Central memory CD8-positive, alpha-beta T cell (primary cell): ENCODE data around the gene ARHGAP44.
"Not testable (repeated sequence)": the region's sequence is repeated elsewhere in the genome, so short reads cannot be mapped to it uniquely, and the experiment has no call there.

Source experiments
- ATAC-seq: fragments of 150-1000 bp; cut with Tn5 transposase; replicated peaks from 2 replicates; pipeline ENCODE4 v1.10.0; 2022; ENCODE audit warnings: mild to moderate bottlenecking, moderate FRiP score, moderate number of reproducible peaks; ENCODE audit not compliant: poor library complexity, severe bottlenecking; ENCODE audit errors: extremely low read depth
- DNase-seq, 2 donors: peaks; one replicate each; pipeline ENCODE4 v3.0.0; 2021; ENCODE audit warnings: low spot score in 2 of 2
- H3K27ac Mint-ChIP-seq: one replicate; pipeline ENCODE4 v1.8.0; 2022; ENCODE audit warnings: low read depth, mild to moderate bottlenecking, moderate library complexity, mixed read lengths
- H3K27me3 Mint-ChIP-seq: one replicate; pipeline ENCODE4 v1.8.0; 2022; ENCODE audit warnings: mixed read lengths
- H3K36me3 Mint-ChIP-seq: one replicate; pipeline ENCODE4 v1.8.0; 2022; ENCODE audit warnings: mild to moderate bottlenecking, moderate library complexity, mixed read lengths; ENCODE audit not compliant: insufficient read depth
- H3K4me1 Mint-ChIP-seq: one replicate; pipeline ENCODE4 v1.8.0; 2022; ENCODE audit warnings: mixed read lengths
- H3K4me3 Mint-ChIP-seq: one replicate; pipeline ENCODE4 v1.8.0; 2022; ENCODE audit warnings: mild to moderate bottlenecking, moderate library complexity, mixed read lengths
- H3K9me3 Mint-ChIP-seq: one replicate; pipeline ENCODE4 v1.8.0; 2022; ENCODE audit warnings: mixed read lengths

Gene ARHGAP44

GRCh38 chr17:12978787-12979186, 189.5 kb downstream of the ARHGAP44 start:
- H3K9me3 Mint-ChIP-seq, H3K27ac Mint-ChIP-seq, DNase-seq, H3K36me3 Mint-ChIP-seq, ATAC-seq, H3K4me1 Mint-ChIP-seq, H3K4me3 Mint-ChIP-seq: not testable (repeated sequence)
- peaks cover 41% of the 10 kb centered on the region for H3K27me3 Mint-ChIP-seq

GRCh38 chr17:12979246-12979645, 189.9 kb downstream of the ARHGAP44 start:
- peaks cover 6% of the 10 kb centered on the region for H3K36me3 Mint-ChIP-seq
- peaks cover 37% of the 10 kb centered on the region for H3K27me3 Mint-ChIP-seq
- DNase-seq (no peak), ATAC-seq (no peak)
- H3K4me3 Mint-ChIP-seq: no peak overlapping the region
- peaks cover 8% of the 10 kb centered on the region for H3K4me1 Mint-ChIP-seq
- no peaks in the 10 kb centered on the region for H3K9me3 Mint-ChIP-seq
- H3K27ac Mint-ChIP-seq: no peak overlapping the region

- H3K27ac Mint-ChIP-seq: no peak overlapping the region
- H3K4me3 Mint-ChIP-seq: no peak overlapping the region
- peaks cover 6% of the 10 kb centered on the region for H3K36me3 Mint-ChIP-seq
- no peaks in the 10 kb centered on the region for H3K9me3 Mint-ChIP-seq
- DNase-seq (no peak), ATAC-seq (no peak)
- peaks cover 8% of the 10 kb centered on the region for H3K4me1 Mint-ChIP-seq
- peaks cover 30% of the 10 kb centered on the region for H3K27me3 Mint-ChIP-seq
Observed at GRCh38 chr17:12979826-12980500, 190.7 kb downstream of the ARHGAP44 start.

- peak in 1 of 2 donors; percentile 37 for DNase-seq
- Mint-ChIP-seq H3K27ac (peak overlapping the region; percentile 85), H3K9me3 (no peaks in the 10 kb centered on the region), H3K4me1 (peaks cover 8% of the 10 kb centered on the region), H3K36me3 (peaks cover 7% of the 10 kb centered on the region), H3K4me3 (peak overlapping the region; percentile 46), H3K27me3 (peaks cover 16% of the 10 kb centered on the region)
- peak; percentile 90 for ATAC-seq
Observed at GRCh38 chr17:12982224-12982623, 192.9 kb downstream of the ARHGAP44 start.

GRCh38 chr17:12983991-12984884, 194.9 kb downstream of the ARHGAP44 start:
- H3K4me1 Mint-ChIP-seq: peaks cover 8% of the 10 kb centered on the region
- no peak overlapping the region for H3K27ac Mint-ChIP-seq
- no peak overlapping the region for H3K4me3 Mint-ChIP-seq

GRCh38 chr17:12985431-12986293, 196.4 kb downstream of the ARHGAP44 start:
- H3K9me3 Mint-ChIP-seq: no peaks in the 10 kb centered on the region
- no peak for ATAC-seq
- no peak overlapping the region for H3K27ac Mint-ChIP-seq
- peaks cover 8% of the 10 kb centered on the region for H3K4me1 Mint-ChIP-seq
- H3K36me3 Mint-ChIP-seq: peaks cover 13% of the 10 kb centered on the region
- H3K4me3 Mint-ChIP-seq: no peak overlapping the region
- H3K27me3 Mint-ChIP-seq: no peaks in the 10 kb centered on the region
- DNase-seq: no peak

More at GRCh38 chr17:12983991-12984884, 194.9 kb downstream of the ARHGAP44 start:
- Mint-ChIP-seq H3K9me3 (no peaks in the 10 kb centered on the region), H3K27me3 (no peaks in the 10 kb centered on the region), H3K36me3 (peaks cover 7% of the 10 kb centered on the region)
- no peak for DNase-seq
- ATAC-seq: no peak

- no peak overlapping the region for H3K27ac Mint-ChIP-seq
- DNase-seq (no peak), ATAC-seq (no peak)
- H3K36me3 Mint-ChIP-seq: peaks cover 21% of the 10 kb centered on the region
- no peak overlapping the region for H3K4me3 Mint-ChIP-seq
- peaks cover 6% of the 10 kb centered on the region for H3K4me1 Mint-ChIP-seq
- no peaks in the 10 kb centered on the region for H3K27me3 Mint-ChIP-seq
- no peaks in the 10 kb centered on the region for H3K9me3 Mint-ChIP-seq
Observed at GRCh38 chr17:12987120-12987519, 197.8 kb downstream of the ARHGAP44 start.

- no peaks in the 10 kb centered on the region for H3K9me3 Mint-ChIP-seq
- no peaks in the 10 kb centered on the region for H3K27me3 Mint-ChIP-seq
- ATAC-seq (no peak), DNase-seq (no peak)
- H3K4me3 Mint-ChIP-seq: no peak overlapping the region
- peaks cover 27% of the 10 kb centered on the region for H3K36me3 Mint-ChIP-seq
- no peaks in the 10 kb centered on the region for H3K4me1 Mint-ChIP-seq
- H3K27ac Mint-ChIP-seq: no peak overlapping the region
Observed at GRCh38 chr17:12990041-12990808, 200.9 kb downstream of the ARHGAP44 start.

- no peaks in the 10 kb centered on the region for H3K4me1 Mint-ChIP-seq
- no peak overlapping the region for H3K27ac Mint-ChIP-seq
- no peak for ATAC-seq
- peaks cover 30% of the 10 kb centered on the region for H3K36me3 Mint-ChIP-seq
- DNase-seq: no peak
- H3K9me3 Mint-ChIP-seq: no peaks in the 10 kb centered on the region
- H3K4me3 Mint-ChIP-seq: no peak overlapping the region
- no peaks in the 10 kb centered on the region for H3K27me3 Mint-ChIP-seq
Observed at GRCh38 chr17:12990926-12991325, 201.6 kb downstream of the ARHGAP44 start.

- H3K27ac Mint-ChIP-seq: no peak overlapping the region
- no peak for ATAC-seq
- peaks cover 44% of the 10 kb centered on the region for H3K36me3 Mint-ChIP-seq
Observed at GRCh38 chr17:12992676-12993075, 203.4 kb downstream of the ARHGAP44 start.

GRCh38 chr17:12993631-12994030, 204.3 kb downstream of the ARHGAP44 start:
- DNase-seq: no peak
- no peak for ATAC-seq
- Mint-ChIP-seq H3K4me1 (no peaks in the 10 kb centered on the region), H3K27me3 (no peaks in the 10 kb centered on the region), H3K4me3 (no peak overlapping the region), H3K36me3 (peaks cover 50% of the 10 kb centered on the region), H3K9me3 (no peaks in the 10 kb centered on the region), H3K27ac (no peak overlapping the region)

More at GRCh38 chr17:12992676-12993075, 203.4 kb downstream of the ARHGAP44 start:
- DNase-seq: no peak
- Mint-ChIP-seq H3K9me3 (no peaks in the 10 kb centered on the region), H3K4me1 (no peaks in the 10 kb centered on the region), H3K4me3 (no peak overlapping the region), H3K27me3 (no peaks in the 10 kb centered on the region)
